ENCODE measurements around the gene ST7L. TPM values are rescaled to one million over a fixed set of nuclear protein-coding genes. Genes with fewer than 3 reads are reported as not detected.

The ST7L gene
- total and polyA plus RNA-seq, 2 experiments from 2014 or later = 9.2 to 14.2 TPM

GRCh38 chr1:112517646-112518045 lies 101.3 kb downstream of the ST7L start:
- no peaks in the 10 kb centered on the region for H3K9me2 ChIP-seq (replicated peaks; ENCODE audit: insufficient read depth)
- no peak overlapping the region for H2AFZ ChIP-seq
- H3K9me3 ChIP-seq (ENCODE audit: low read depth) = no peaks in the 10 kb centered on the region
- no peak overlapping the region for H3K4me2 ChIP-seq
- DNase-seq (ENCODE audit: low spot score) = no peak
- no peaks in the 10 kb centered on the region for H3K79me2 ChIP-seq
- H3K36me3 ChIP-seq (replicated peaks; ENCODE audit: insufficient read depth, low read depth) = no peaks in the 10 kb centered on the region
- H3K4me1 ChIP-seq (ENCODE audit: insufficient read depth) = peaks cover 6% of the 10 kb centered on the region
- TF ChIP-seq EZH2phosphoT487 (IDR thresholded peaks at IDR 0.05; ENCODE audit: low read depth, severe bottlenecking, unreplicated experiment) = no peak
- H4K20me1 ChIP-seq (ENCODE audit: insufficient read depth, poor library complexity, severe bottlenecking) = no peaks in the 10 kb centered on the region
- H3K4me3 ChIP-seq = no peak overlapping the region
- H3K27ac ChIP-seq = no peak overlapping the region
- no peaks in the 10 kb centered on the region for H3K27me3 ChIP-seq
- WGBS (ENCODE audit: low lambda C conversion rate, missing lambda C conversion rate) = 83% methylated on average over 2 of the region's 2 CpGs

DNA sequence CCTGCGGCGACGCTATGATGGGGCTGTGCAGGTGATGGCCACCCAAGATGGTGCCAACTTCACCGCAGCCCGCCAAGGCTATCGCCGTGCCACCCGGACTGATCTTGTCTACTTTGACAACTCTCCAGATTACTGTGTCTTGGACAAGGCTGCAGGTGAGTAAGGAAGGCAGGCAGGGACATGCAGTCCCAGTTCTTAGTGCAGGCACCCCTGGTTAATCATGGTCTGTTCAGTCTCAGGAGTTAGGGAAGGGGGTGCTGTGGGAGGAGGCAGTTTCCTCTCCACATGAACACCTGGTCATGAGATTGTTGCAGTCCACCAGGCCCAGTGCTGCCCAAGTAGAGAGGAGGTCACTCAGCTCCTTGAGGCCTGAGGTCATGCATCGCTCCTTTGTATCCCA lies 101.7 kb downstream of the ST7L start:
- 98% methylated on average over 9 of the region's 9 CpGs for WGBS (ENCODE audit: low lambda C conversion rate, missing lambda C conversion rate)

DNA sequence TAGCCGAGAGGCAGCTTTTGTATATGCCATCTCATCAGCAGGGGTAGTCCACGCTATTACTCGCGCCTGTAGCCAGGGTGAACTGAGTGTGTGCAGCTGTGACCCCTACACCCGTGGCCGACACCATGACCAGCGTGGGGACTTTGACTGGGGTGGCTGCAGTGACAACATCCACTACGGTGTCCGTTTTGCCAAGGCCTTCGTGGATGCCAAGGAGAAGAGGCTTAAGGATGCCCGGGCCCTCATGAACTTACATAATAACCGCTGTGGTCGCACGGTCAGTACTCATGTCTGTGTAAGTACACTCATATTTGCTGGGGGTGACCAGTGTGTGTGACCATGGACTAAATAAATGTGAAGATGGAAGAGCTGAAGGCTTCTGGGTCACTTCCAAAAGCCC lies 102.8 kb downstream of the ST7L start:
- TF ChIP-seq CTCF (IDR thresholded peaks at IDR 0.05; ENCODE audit: poor library complexity) = no peak
- no peak for TF ChIP-seq EZH2 (IDR thresholded peaks at IDR 0.05; ENCODE audit: borderline replicate concordance)
- TF ChIP-seq EZH2phosphoT487 (IDR thresholded peaks at IDR 0.05; ENCODE audit: low read depth, severe bottlenecking, unreplicated experiment) = no peak
- no peaks in the 10 kb centered on the region for H3K9me3 ChIP-seq (ENCODE audit: low read depth)
- H3K9me2 ChIP-seq (replicated peaks; ENCODE audit: insufficient read depth) = no peaks in the 10 kb centered on the region
- 93% methylated on average over 14 of the region's 14 CpGs for WGBS (ENCODE audit: low lambda C conversion rate, missing lambda C conversion rate)
- H3K27ac ChIP-seq = no peak overlapping the region
- H3K4me3 ChIP-seq = no peak overlapping the region
- no peak overlapping the region for H2AFZ ChIP-seq
- H3K27me3 ChIP-seq = peaks cover 13% of the 10 kb centered on the region
- no peaks in the 10 kb centered on the region for H3K79me2 ChIP-seq
- H3K4me1 ChIP-seq (ENCODE audit: insufficient read depth) = peaks cover 6% of the 10 kb centered on the region
- no peak overlapping the region for H3K4me2 ChIP-seq
- no peaks in the 10 kb centered on the region for H3K36me3 ChIP-seq (replicated peaks; ENCODE audit: insufficient read depth, low read depth)
- no peak for DNase-seq (ENCODE audit: low spot score)
- H4K20me1 ChIP-seq (ENCODE audit: insufficient read depth, poor library complexity, severe bottlenecking) = no peaks in the 10 kb centered on the region

More for the DNA sequence above, 101.7 kb downstream of the ST7L start:
- H3K27ac ChIP-seq = no peak overlapping the region
- DNase-seq (ENCODE audit: low spot score) = no peak
- H2AFZ ChIP-seq = no peak overlapping the region
- H3K9me3 ChIP-seq (ENCODE audit: low read depth) = no peaks in the 10 kb centered on the region
- H3K4me3 ChIP-seq = no peak overlapping the region
- no peak overlapping the region for H3K4me2 ChIP-seq
- H3K9me2 ChIP-seq (replicated peaks; ENCODE audit: insufficient read depth) = no peaks in the 10 kb centered on the region
- peaks cover 3% of the 10 kb centered on the region for H3K27me3 ChIP-seq
- H4K20me1 ChIP-seq (ENCODE audit: insufficient read depth, poor library complexity, severe bottlenecking) = no peaks in the 10 kb centered on the region
- H3K79me2 ChIP-seq = no peaks in the 10 kb centered on the region
- no peak for TF ChIP-seq EZH2 (IDR thresholded peaks at IDR 0.05; ENCODE audit: borderline replicate concordance)
- TF ChIP-seq CTCF (IDR thresholded peaks at IDR 0.05; ENCODE audit: poor library complexity) = no peak
- no peak for TF ChIP-seq EZH2phosphoT487 (IDR thresholded peaks at IDR 0.05; ENCODE audit: low read depth, severe bottlenecking, unreplicated experiment)
- peaks cover 6% of the 10 kb centered on the region for H3K4me1 ChIP-seq (ENCODE audit: insufficient read depth)
- no peaks in the 10 kb centered on the region for H3K36me3 ChIP-seq (replicated peaks; ENCODE audit: insufficient read depth, low read depth)

- no peaks in the 10 kb centered on the region for H3K79me2 ChIP-seq
Observed at GRCh38 chr1:112515311-112516009, 103.5 kb downstream of the ST7L start.

More at GRCh38 chr1:112515311-112516009, 103.5 kb downstream of the ST7L start:
- Histone ChIP-seq H3K9me3 (ENCODE audit: low read depth) (no peaks in the 10 kb centered on the region), H3K36me3 (replicated peaks; ENCODE audit: insufficient read depth, low read depth) (no peaks in the 10 kb centered on the region), H3K4me2 (no peak overlapping the region), H3K4me3 (no peak overlapping the region), H3K4me1 (ENCODE audit: insufficient read depth) (peaks cover 6% of the 10 kb centered on the region), H3K9me2 (replicated peaks; ENCODE audit: insufficient read depth) (no peaks in the 10 kb centered on the region), H3K27me3 (peaks cover 20% of the 10 kb centered on the region), H4K20me1 (ENCODE audit: insufficient read depth, poor library complexity, severe bottlenecking) (no peaks in the 10 kb centered on the region), H3K27ac (no peak overlapping the region), H2AFZ (no peak overlapping the region)
- TF ChIP-seq EZH2phosphoT487 (IDR thresholded peaks at IDR 0.05; ENCODE audit: low read depth, severe bottlenecking, unreplicated experiment) = no peak
- no peak for TF ChIP-seq EZH2 (IDR thresholded peaks at IDR 0.05; ENCODE audit: borderline replicate concordance)
- TF ChIP-seq CTCF (IDR thresholded peaks at IDR 0.05; ENCODE audit: poor library complexity) = no peak
- no peak for DNase-seq (ENCODE audit: low spot score)
- 39% methylated on average over 2 of the region's 2 CpGs for whole genome bisulfite sequencing (ENCODE audit: low lambda C conversion rate, missing lambda C conversion rate)
